Measurements from ENCODE around the gene TRAF3. TPM values are rescaled to one million over a fixed set of nuclear protein-coding genes. Genes with fewer than 3 reads are reported as not detected.

TRAF3 gene
- polyA plus RNA-seq, 1 of the 3 experiments (the other 2 are of a cell fraction): 17.9 TPM

DNA sequence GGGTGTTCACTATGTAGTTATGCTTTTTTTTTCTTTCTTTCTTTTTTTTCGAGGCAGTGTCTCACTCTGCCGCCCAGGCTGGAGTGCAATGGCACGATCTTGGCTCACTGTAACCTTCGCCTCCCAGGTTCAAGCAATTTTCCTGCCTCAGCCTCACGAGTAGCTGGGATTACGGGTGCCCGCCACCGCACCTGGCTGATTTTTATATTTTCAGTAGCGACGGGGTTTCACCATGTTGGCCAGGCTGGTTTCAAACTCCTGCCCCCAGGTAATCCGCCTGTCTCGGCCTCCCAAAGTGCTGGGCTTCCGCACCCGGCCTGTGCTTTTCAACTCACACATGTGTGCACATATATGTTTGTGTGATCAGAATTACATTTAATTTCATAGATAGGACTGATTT is 106.3 kb downstream of the TRAF3 start:
- Histone ChIP-seq H2AFZ (ENCODE audit: low read depth) (no peak overlapping the region), H4K20me1 (ENCODE audit: insufficient read depth) (no peaks in the 10 kb centered on the region), H3K27ac (ENCODE audit: low read depth in 2 of 2, low read length in 1 of 2) (no peak overlapping the region), H3K9me2 (no peaks in the 10 kb centered on the region), H3K4me2 (no peak overlapping the region), H3F3A (replicated peaks; ENCODE audit: insufficient read depth) (no peaks in the 10 kb centered on the region), H3K9ac (no peak overlapping the region), H3K4me1 (ENCODE audit: control insufficient read depth in 1 of 2, insufficient read depth in 2 of 2, low read depth in 1 of 2, low read length in 1 of 2) (peaks cover 0 to 11% of the 10 kb centered on the region in 2 experiments; a peak in 2 of 4 replicates), H3K27me3 (ENCODE audit: insufficient read depth) (no peaks in the 10 kb centered on the region), H3K79me2 (ENCODE audit: insufficient read depth) (no peaks in the 10 kb centered on the region), H3K4me3 (ENCODE audit: low read depth in 2 of 2, low read length in 1 of 2) (no peak overlapping the region), H3K36me3 (replicated peaks in 1 of 2; ENCODE audit: control insufficient read depth in 1 of 2, insufficient read depth in 2 of 2, low read length in 1 of 2) (peaks cover 4 to 21% of the 10 kb centered on the region in 2 experiments), H3K9me3 (no peaks in the 10 kb centered on the region)
- CTCF ChIA-PET: interaction anchor here (1.5 kb wide), 1 partner anchor 16 kb away, joined by 4 read pairs; no protein-coding TSS in a partner anchor
- WGBS (ENCODE audit: low lambda C conversion rate): over 99% methylated on average over 14 of the region's 14 CpGs
- POLR2A ChIA-PET: no interaction called here
- no peak for TF ChIP-seq IRF3 (IDR thresholded peaks at IDR 0.05; ENCODE audit: low read depth, low read length)
- no peak for TF ChIP-seq MAX (IDR thresholded peaks at IDR 0.05; ENCODE audit: low read depth)
- no peak for TF ChIP-seq ELF1 (IDR thresholded peaks at IDR 0.05)
- TF ChIP-seq REST (IDR thresholded peaks at IDR 0.05; ENCODE audit: low read depth, low read length): no peak
- TF ChIP-seq MEF2A (IDR thresholded peaks at IDR 0.05; ENCODE audit: borderline replicate concordance, low read depth): no peak
- no peak for TF ChIP-seq PBX3 (IDR thresholded peaks at IDR 0.05)
- no peak for TF ChIP-seq RFX5 (IDR thresholded peaks at IDR 0.05; ENCODE audit: low read length)
- TF ChIP-seq CHD2 (IDR thresholded peaks at IDR 0.05; ENCODE audit: low read length, partially characterized antibody): no peak
- no peak for TF ChIP-seq FOXM1 (IDR thresholded peaks at IDR 0.05; ENCODE audit: low read depth)
- no peak for TF ChIP-seq TAF1 (IDR thresholded peaks at IDR 0.05; ENCODE audit: borderline replicate concordance, low read depth, low read length)
- TF ChIP-seq NFIC (IDR thresholded peaks at IDR 0.05; ENCODE audit: borderline replicate concordance): no peak
- no peak for TF ChIP-seq TCF12 (IDR thresholded peaks at IDR 0.05)
- TF ChIP-seq JUND (IDR thresholded peaks at IDR 0.05): no peak
- no peak for TF ChIP-seq EZH2phosphoT487 (IDR thresholded peaks at IDR 0.05; ENCODE audit: borderline replicate concordance, low read depth)
- no peak for TF ChIP-seq EP300 (IDR thresholded peaks at IDR 0.05; ENCODE audit: borderline replicate concordance in 1 of 2, low read depth in 1 of 2, low read length in 1 of 2)
- TF ChIP-seq YY1 (IDR thresholded peaks at IDR 0.05; ENCODE audit: low read depth): no peak
- TF ChIP-seq SMC3 (IDR thresholded peaks at IDR 0.05; ENCODE audit: low read depth, low read length): no peak
- TF ChIP-seq POLR2AphosphoS5 (IDR thresholded peaks at IDR 0.05; ENCODE audit: low read depth, low read length): no peak
- DNase-seq: no peak

Measured in SK-N-SH (cell line).